GM12878 (cell line): ENCODE measurements around the gene PCDHGA7.
A peak's percentile ranks its signal among the peaks of the same experiment; 100 is the strongest.

ENCODE experiments used
- CEBPB ChIP-seq, 2 experiments: fragments of 150-350 bp in 1 of 2; IDR thresholded peaks; 2 replicates each; pipeline ENCODE4 v1.6.1; 2012 to 2014; ENCODE audit warnings: low read depth in 2 of 2, low read length in 2 of 2, borderline replicate concordance in 1 of 2, inconsistent platforms in 1 of 2
- ESRRA ChIP-seq: IDR thresholded peaks from 2 replicates; pipeline ENCODE4 v1.6.1; 2012; ENCODE audit warnings: mild to moderate bottlenecking, low read length, improper control_type of control experiment
- FOXM1 ChIP-seq: IDR thresholded peaks from 2 replicates; pipeline ENCODE4 v1.6.1; 2012; ENCODE audit warnings: low read depth, mild to moderate bottlenecking, inconsistent platforms, low read length, moderate library complexity
- GATAD2B ChIP-seq: fragments of 450-650 bp; conservative IDR thresholded peaks from 2 replicates; pipeline ENCODE4 v1.6.1; 2017; ENCODE audit warnings: low read depth, mild to moderate bottlenecking, moderate library complexity
- MEF2B ChIP-seq: fragments of 450-650 bp; IDR thresholded peaks from 2 replicates; pipeline ENCODE4 v1.6.1; 2018; ENCODE audit warnings: mild to moderate bottlenecking, moderate library complexity; ENCODE audit not compliant: partially characterized antibody, poor library complexity, severe bottlenecking
- MYC ChIP-seq: IDR thresholded peaks from 2 replicates; pipeline ENCODE4 v1.6.1; 2011; ENCODE audit warnings: mild to moderate bottlenecking, low read length, moderate library complexity, inconsistent platforms; ENCODE audit not compliant: insufficient read depth, insufficient replicate concordance, insufficient read length, severe bottlenecking
- POLR2AphosphoS5 ChIP-seq: IDR thresholded peaks from 2 replicates; pipeline ENCODE4 v1.6.1; 2011; ENCODE audit warnings: mild to moderate bottlenecking, low read length, inconsistent platforms
- SREBF1 ChIP-seq: IDR thresholded peaks from 2 replicates; pipeline ENCODE4 v1.6.1; 2012; ENCODE audit warnings: mild to moderate bottlenecking, low read length
- TF ChIP-seq, protein P1 (sequence below), 3 experiments: IDR thresholded peaks in 2 of 3; conservative IDR thresholded peaks in 1 of 3; 2 replicates each; pipeline ENCODE4 v1.5.1; 2011; ENCODE audit warnings: low read depth in 3 of 3, low read length in 3 of 3, mild to moderate bottlenecking in 3 of 3, control low read depth in 2 of 3, moderate library complexity in 2 of 3, inconsistent platforms in 1 of 3, mixed read lengths in 1 of 3; ENCODE audit not compliant: control insufficient read depth in 2 of 3, insufficient read depth in 1 of 3; ENCODE audit errors: extremely low read depth in 1 of 3
- TF ChIP-seq, protein P2 (sequence below): IDR thresholded peaks from 2 replicates; pipeline ENCODE4 v1.6.1; 2012; ENCODE audit warnings: low read depth, low read length, improper control_type of control experiment
- TF ChIP-seq, protein P3 (sequence below): fragments of 150-350 bp; IDR thresholded peaks from 2 replicates; pipeline ENCODE4 v1.6.1; 2016; ENCODE audit warnings: low read depth, low read length

DNA sequence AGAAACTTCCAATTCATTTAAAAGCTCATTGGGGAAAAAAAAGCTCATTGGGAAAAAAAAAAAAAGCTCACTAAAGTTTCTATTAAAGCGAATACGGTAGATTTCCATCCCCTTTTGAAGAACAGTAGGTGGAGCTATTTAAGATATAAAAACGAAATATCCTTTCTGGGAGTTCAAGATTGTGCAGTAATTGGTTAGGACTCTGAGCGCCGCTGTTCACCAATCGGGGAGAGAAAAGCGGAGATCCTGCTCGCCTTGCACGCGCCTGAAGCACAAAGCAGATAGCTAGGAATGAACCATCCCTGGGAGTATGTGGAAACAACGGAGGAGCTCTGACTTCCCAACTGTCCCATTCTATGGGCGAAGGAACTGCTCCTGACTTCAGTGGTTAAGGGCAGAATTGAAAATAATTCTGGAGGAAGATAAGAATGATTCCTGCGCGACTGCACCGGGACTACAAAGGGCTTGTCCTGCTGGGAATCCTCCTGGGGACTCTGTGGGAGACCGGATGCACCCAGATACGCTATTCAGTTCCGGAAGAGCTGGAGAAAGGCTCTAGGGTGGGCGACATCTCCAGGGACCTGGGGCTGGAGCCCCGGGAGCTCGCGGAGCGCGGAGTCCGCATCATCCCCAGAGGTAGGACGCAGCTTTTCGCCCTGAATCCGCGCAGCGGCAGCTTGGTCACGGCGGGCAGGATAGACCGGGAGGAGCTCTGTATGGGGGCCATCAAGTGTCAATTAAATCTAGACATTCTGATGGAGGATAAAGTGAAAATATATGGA lies 48.0 kb downstream of the PCDHGA7 start, which contains the start of gene PCDHGA12:
- TF ChIP-seq, protein P1, sequence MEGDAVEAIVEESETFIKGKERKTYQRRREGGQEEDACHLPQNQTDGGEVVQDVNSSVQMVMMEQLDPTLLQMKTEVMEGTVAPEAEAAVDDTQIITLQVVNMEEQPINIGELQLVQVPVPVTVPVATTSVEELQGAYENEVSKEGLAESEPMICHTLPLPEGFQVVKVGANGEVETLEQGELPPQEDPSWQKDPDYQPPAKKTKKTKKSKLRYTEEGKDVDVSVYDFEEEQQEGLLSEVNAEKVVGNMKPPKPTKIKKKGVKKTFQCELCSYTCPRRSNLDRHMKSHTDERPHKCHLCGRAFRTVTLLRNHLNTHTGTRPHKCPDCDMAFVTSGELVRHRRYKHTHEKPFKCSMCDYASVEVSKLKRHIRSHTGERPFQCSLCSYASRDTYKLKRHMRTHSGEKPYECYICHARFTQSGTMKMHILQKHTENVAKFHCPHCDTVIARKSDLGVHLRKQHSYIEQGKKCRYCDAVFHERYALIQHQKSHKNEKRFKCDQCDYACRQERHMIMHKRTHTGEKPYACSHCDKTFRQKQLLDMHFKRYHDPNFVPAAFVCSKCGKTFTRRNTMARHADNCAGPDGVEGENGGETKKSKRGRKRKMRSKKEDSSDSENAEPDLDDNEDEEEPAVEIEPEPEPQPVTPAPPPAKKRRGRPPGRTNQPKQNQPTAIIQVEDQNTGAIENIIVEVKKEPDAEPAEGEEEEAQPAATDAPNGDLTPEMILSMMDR (IDR thresholded peaks at IDR 0.05 in 2 of 3, conservative IDR thresholded peaks at IDR 0.05 in 1 of 3; ENCODE audit: control insufficient read depth in 2 of 3, extremely low read depth in 1 of 3, insufficient read depth in 1 of 3, low read depth in 3 of 3, low read length in 3 of 3) = peak; percentile 62 to 82 (median 68)
- TF ChIP-seq FOXM1 = no peak
- TF ChIP-seq GATAD2B = no peak
- TF ChIP-seq POLR2AphosphoS5 = no peak
- TF ChIP-seq, protein P2, sequence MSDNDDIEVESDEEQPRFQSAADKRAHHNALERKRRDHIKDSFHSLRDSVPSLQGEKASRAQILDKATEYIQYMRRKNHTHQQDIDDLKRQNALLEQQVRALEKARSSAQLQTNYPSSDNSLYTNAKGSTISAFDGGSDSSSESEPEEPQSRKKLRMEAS = no peak
- TF ChIP-seq ESRRA = no peak
- no peak for TF ChIP-seq CEBPB (IDR thresholded peaks at IDR 0.05; ENCODE audit: borderline replicate concordance in 1 of 2, low read depth in 2 of 2, low read length in 2 of 2)
- TF ChIP-seq SREBF1 = no peak
- TF ChIP-seq MEF2B = no peak
- no peak for TF ChIP-seq MYC
- TF ChIP-seq, protein P3, sequence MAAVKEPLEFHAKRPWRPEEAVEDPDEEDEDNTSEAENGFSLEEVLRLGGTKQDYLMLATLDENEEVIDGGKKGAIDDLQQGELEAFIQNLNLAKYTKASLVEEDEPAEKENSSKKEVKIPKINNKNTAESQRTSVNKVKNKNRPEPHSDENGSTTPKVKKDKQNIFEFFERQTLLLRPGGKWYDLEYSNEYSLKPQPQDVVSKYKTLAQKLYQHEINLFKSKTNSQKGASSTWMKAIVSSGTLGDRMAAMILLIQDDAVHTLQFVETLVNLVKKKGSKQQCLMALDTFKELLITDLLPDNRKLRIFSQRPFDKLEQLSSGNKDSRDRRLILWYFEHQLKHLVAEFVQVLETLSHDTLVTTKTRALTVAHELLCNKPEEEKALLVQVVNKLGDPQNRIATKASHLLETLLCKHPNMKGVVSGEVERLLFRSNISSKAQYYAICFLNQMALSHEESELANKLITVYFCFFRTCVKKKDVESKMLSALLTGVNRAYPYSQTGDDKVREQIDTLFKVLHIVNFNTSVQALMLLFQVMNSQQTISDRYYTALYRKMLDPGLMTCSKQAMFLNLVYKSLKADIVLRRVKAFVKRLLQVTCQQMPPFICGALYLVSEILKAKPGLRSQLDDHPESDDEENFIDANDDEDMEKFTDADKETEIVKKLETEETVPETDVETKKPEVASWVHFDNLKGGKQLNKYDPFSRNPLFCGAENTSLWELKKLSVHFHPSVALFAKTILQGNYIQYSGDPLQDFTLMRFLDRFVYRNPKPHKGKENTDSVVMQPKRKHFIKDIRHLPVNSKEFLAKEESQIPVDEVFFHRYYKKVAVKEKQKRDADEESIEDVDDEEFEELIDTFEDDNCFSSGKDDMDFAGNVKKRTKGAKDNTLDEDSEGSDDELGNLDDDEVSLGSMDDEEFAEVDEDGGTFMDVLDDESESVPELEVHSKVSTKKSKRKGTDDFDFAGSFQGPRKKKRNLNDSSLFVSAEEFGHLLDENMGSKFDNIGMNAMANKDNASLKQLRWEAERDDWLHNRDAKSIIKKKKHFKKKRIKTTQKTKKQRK = no peak
